Spleen (tissue), 11 donors: ENCODE data around the gene WDR54. TPM values are rescaled to one million over a fixed set of nuclear protein-coding genes. Genes with fewer than 3 reads are reported as not detected.

Experiments
- DNase-seq: peaks from one replicate; pipeline ENCODE4 v3.0.0-alpha.2; 2020
- H3K27ac ChIP-seq, 8 donors: fragments of 200-600 bp; sonication (generic) in 7 of 8; 1 replicate in 4 of 8; 2 replicates in 4 of 8; pipeline versions ENCODE4 v1.5.0 to v1.8.0; 2016 to 2021; ENCODE audit warnings: inconsistent platforms in 4 of 8, mild to moderate bottlenecking in 4 of 8, moderate library complexity in 1 of 8
- H3K27me3 ChIP-seq, 7 donors: fragments of 200-600 bp; sonication (generic) in 6 of 7; replicated peaks in 1 of 7; 1 replicate in 4 of 7; 2 replicates in 3 of 7; pipeline versions ENCODE4 v1.5.0 to v1.8.0; 2016 to 2021; ENCODE audit warnings: inconsistent platforms in 3 of 7, mild to moderate bottlenecking in 1 of 7
- H3K36me3 ChIP-seq, 6 donors: fragments of 200-600 bp; sonication (generic) in 5 of 6; 1 replicate in 4 of 6; 2 replicates in 2 of 6; pipeline versions ENCODE4 v1.5.0 to v1.8.0; 2016 to 2021; ENCODE audit warnings: inconsistent platforms in 2 of 6
- H3K4me1 ChIP-seq, 6 donors: fragments of 200-600 bp; sonication (generic) in 5 of 6; 1 replicate in 3 of 6; 2 replicates in 3 of 6; pipeline versions ENCODE4 v1.5.0 to v1.8.0; 2016 to 2021; ENCODE audit warnings: inconsistent platforms in 3 of 6
- H3K4me3 ChIP-seq, 8 donors: fragments of 200-600 bp; sonication (generic) in 7 of 8; 1 replicate in 4 of 8; 2 replicates in 4 of 8; pipeline versions ENCODE4 v1.5.0 to v1.8.0; 2016 to 2021; ENCODE audit warnings: inconsistent platforms in 4 of 8, mild to moderate bottlenecking in 4 of 8, moderate library complexity in 2 of 8
- H3K9me3 ChIP-seq, 8 donors: fragments of 200-600 bp; sonication (generic) in 7 of 8; 1 replicate in 4 of 8; 2 replicates in 4 of 8; pipeline versions ENCODE4 v1.5.0 to v1.8.0; 2016 to 2021; ENCODE audit warnings: inconsistent platforms in 4 of 8
- CTCF ChIP-seq, 11 experiments: fragments of 200-600 bp in 7 of 11; fragments of 450-650 bp in 4 of 11; sonication (generic) in 4 of 11; IDR thresholded peaks in 8 of 11; conservative IDR thresholded peaks in 3 of 11; 1 replicate in 7 of 11; 2 replicates in 4 of 11; pipeline versions ENCODE4 v1.4.0 to v1.8.0; 2016 to 2021; ENCODE audit warnings: antibody characterized with exemption in 11 of 11, inconsistent platforms in 4 of 11, mild to moderate bottlenecking in 1 of 11
- POLR2A ChIP-seq, 3 donors: fragments of 450-650 bp; IDR thresholded peaks; one replicate each; pipeline ENCODE4 v1.5.1; 2017; ENCODE audit warnings: antibody characterized with exemption in 3 of 3, mild to moderate bottlenecking in 1 of 3
- POLR2AphosphoS5 ChIP-seq, 3 donors: sonication (generic); formaldehyde crosslinking; IDR thresholded peaks; one replicate each; pipeline ENCODE4 v1.5.1; 2017; ENCODE audit warnings: antibody characterized with exemption in 3 of 3
- WGBS, 5 donors: extraction: QIAGEN DNeasy Blood & Tissue Kit in 3 of 5; methylation state at CpG; one replicate each; pipeline versions ENCODE4 v1.1.5 to v1.1.7; 2013 to 2018; 5-methylcytosine and 5-hydroxymethylcytosine counted together
- intact Hi-C: fragments of 100-400 bp; cut with DNase I; formaldehyde crosslinking; loops from one replicate; pipeline ENCODE4 v1.15.0; 2023; ENCODE audit warnings: low total_unique reads
- polyA plus RNA-seq, 3 donors: library from polyadenylated mRNA; stranded (reverse); fragments of 200-250 nt; gene quantifications; one replicate each; pipeline ENCODE4 v1.2.1, GENCODE V29; 2013
- total RNA-seq, 7 donors: library from RNA; depleted of rRNA in 3 of 7; stranded (reverse); fragments of >200 nt in 3 of 7; fragmentation: NEBNext Ultra II Directional in 4 of 7; extraction: Animal tissue kit (Norgen Biotek cat#: 25700) in 4 of 7; gene quantifications; one replicate each; pipeline versions ENCODE4 v1.1.0 to v1.2.1, GENCODE V29; 2016 to 2021
- donor health status: healthy with polysubstance abuse.
- donor health status: DM: no; HTN: no; CAD: no; lungs with moderate emphysema.
- donor health status: DM: no; HTN: no; CAD: no.
- donor health status: Bipolar disorder and iron deficiency.
- donor health status: healthy.
- donor health status: DM: no; HTN: no; CAD: no.
- donor health status: DM: yes; HTN: yes; CAD: no.

The WDR54 gene
- total and polyA plus RNA-seq, 10 donors: 15.1 to 26.0 (median 21.0) TPM

DNA sequence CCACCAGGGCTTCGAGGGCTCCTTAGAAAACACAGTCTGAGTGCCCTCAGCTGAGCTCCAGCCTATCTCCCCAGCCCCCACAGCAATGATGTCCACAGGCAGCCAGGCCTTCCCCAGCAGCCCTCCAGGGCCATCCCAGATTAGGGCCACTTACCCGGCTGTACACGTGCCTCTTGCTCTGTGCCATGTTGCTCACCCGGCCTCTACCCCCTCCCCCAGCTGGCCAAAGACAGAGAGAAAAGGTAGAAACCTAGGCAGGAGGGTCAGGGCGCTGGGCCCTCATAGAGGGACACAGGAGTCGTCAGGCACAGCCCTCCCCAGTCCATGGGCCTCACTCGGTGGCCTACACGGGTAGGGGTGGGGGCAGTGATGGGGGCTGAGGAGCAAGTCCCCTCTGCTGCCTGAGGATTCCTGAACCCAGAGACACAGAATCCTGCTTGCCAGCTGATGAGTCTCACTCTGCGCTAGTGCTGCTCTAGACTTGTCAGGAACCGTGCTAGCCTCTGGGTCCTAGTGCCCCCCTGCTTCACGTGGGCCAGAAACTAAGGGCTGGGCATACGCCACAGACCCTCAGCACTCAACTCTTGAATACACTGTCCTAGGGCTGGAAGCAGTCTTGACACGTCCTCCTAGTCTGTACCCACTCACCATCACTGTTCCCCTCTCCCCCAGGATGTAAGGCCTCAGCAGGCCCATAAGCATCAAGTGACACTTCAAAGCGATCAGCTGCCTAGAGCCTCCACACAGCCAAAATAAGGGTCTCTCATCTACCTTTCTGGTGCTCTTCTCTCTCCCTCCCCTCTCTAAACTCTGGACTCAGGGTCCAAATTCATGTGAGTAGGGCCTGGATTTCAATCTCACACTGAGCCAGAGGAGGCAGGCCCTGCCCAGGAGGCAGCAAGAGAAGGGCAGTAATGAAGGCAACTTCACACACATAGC, 41.4 kb upstream of the WDR54 start, which contains the start of gene DCTN1:
Gene DCTN1, minus strand, starts transcription at position 461 of the 939 bp plus-strand sequence. Its CDS starts 274 bp downstream, at position 187.
- H3K27me3 ChIP-seq: no peaks in the 10 kb centered on the region
- no peaks in the 10 kb centered on the region for H3K9me3 ChIP-seq
- H3K4me1 ChIP-seq: peaks cover 8 to 59% (median 47%) of the 10 kb centered on the region in 6 donors
- H3K4me3 ChIP-seq: peak within 1 kb of the TSS in 4 of 8 donors; percentile 7 to 55 (median 22)
- TF ChIP-seq POLR2AphosphoS5 (IDR thresholded peaks at IDR 0.05): peak in 2 of 3 donors; percentile 16 to 28
- TF ChIP-seq CTCF (IDR thresholded peaks at IDR 0.05 in 8 of 11, conservative IDR thresholded peaks at IDR 0.05 in 3 of 11): no peak
- H3K27ac ChIP-seq: no peak within 1 kb of the TSS
- peaks cover 0 to 56% (median 19%) of the 10 kb centered on the region in 6 donors for H3K36me3 ChIP-seq
- WGBS, 5 donors: 53 to 58% (median 55%) methylated on average over 11 to 14 of the region's 14 CpGs
- intact Hi-C loops: no loop called here
- DNase-seq: no peak

DNA sequence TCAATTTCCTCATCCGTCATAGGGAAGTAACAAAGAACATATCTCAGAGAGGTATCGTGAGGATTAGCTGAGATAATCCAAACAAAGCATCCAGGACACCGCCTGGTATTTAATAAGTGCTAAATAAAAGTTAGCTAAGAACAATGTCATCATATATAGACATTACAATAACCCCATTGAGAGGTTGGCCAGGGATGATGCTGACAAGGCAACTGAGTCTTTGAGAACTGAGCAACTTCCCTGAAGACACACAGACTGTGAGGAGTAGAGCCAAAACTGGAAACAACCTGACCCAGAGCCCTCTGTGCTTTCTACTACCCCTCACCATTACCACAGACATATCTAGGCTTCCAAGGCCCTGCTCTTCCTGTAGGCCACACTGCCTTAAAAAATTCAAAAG, 39.8 kb upstream of the WDR54 start:
- WGBS, 5 donors: 79 to 98% (median 90%) methylated on average over 3 of the region's 3 CpGs
- DNase-seq: no peak
- Histone ChIP-seq H3K9me3 (no peaks in the 10 kb centered on the region), H3K4me3 (no peak overlapping the region), H3K27me3 (no peaks in the 10 kb centered on the region), H3K4me1 (peaks cover 8 to 75% (median 39%) of the 10 kb centered on the region in 6 donors), H3K27ac (no peak overlapping the region), H3K36me3 (peaks cover 0 to 50% (median 15%) of the 10 kb centered on the region in 6 donors)
- TF ChIP-seq POLR2AphosphoS5 (IDR thresholded peaks at IDR 0.05) (no peak), POLR2A (IDR thresholded peaks at IDR 0.05) (no peak), CTCF (IDR thresholded peaks at IDR 0.05 in 8 of 11, conservative IDR thresholded peaks at IDR 0.05 in 3 of 11) (no peak)
- intact Hi-C loops: no loop called here

DNA sequence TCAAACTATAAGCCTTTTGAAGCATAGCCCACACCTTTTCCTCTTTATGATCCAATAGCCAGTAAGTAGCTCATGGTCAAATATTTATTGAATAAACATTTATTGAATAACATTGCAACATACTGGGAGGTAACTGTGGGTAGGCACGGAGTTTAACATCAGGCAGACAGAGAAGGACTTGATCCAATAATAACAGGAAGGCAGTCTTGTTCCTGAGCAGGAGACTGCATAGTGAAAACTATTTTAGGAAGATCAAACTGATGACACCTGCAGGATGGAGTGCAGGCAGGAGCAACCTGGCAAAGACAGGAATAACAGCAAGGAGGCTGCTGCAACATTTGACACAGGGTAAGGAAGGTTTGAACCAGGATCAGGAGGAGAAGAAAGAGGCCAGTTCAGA, 38.3 kb upstream of the WDR54 start:
- H3K4me3 ChIP-seq: no peak overlapping the region
- TF ChIP-seq CTCF (IDR thresholded peaks at IDR 0.05 in 8 of 11, conservative IDR thresholded peaks at IDR 0.05 in 3 of 11) (no peak), POLR2AphosphoS5 (IDR thresholded peaks at IDR 0.05) (no peak), POLR2A (IDR thresholded peaks at IDR 0.05) (no peak)
- H3K36me3 ChIP-seq: peaks cover 0 to 40% (median 3%) of the 10 kb centered on the region in 6 donors
- no peak for DNase-seq
- H3K9me3 ChIP-seq: no peaks in the 10 kb centered on the region
- intact Hi-C loops: no loop called here
- no peaks in the 10 kb centered on the region for H3K27me3 ChIP-seq
- no peak overlapping the region for H3K27ac ChIP-seq
- WGBS, 5 donors: 46 to 67% (median 54%) methylated on average over 1 of the region's 1 CpG
- H3K4me1 ChIP-seq: peaks cover 8 to 83% (median 44%) of the 10 kb centered on the region in 6 donors

DNA sequence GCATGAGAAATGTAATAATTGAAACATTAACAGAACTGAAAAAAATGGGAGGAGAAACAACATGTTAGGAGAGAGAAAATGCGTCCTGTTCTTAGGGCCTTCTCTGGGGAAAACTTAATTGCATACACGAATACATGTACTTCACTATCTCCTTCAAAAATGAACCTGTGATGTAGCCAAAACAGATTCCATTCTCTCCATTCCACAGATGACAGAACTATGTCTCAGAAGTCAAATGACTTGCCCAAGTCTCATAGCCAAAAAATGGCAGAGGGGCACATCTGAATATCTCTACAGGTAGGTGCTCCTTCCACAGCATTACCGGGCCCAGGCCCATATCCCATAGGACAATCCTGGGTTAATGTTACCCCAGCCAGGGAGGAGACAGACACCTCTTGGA, 37.5 kb upstream of the WDR54 start:
- intact Hi-C loops: no loop called here
- H3K27ac ChIP-seq: no peak overlapping the region
- H3K4me1 ChIP-seq: peaks cover 8 to 83% (median 44%) of the 10 kb centered on the region in 6 donors
- 85 to 93% (median 85%) methylated on average over 3 of the region's 3 CpGs for WGBS, 5 donors
- H3K27me3 ChIP-seq: no peaks in the 10 kb centered on the region
- TF ChIP-seq POLR2AphosphoS5 (IDR thresholded peaks at IDR 0.05) (no peak), POLR2A (IDR thresholded peaks at IDR 0.05) (no peak), CTCF (IDR thresholded peaks at IDR 0.05 in 8 of 11, conservative IDR thresholded peaks at IDR 0.05 in 3 of 11) (no peak)
- no peaks in the 10 kb centered on the region for H3K9me3 ChIP-seq
- peaks cover 0 to 40% (median 3%) of the 10 kb centered on the region in 6 donors for H3K36me3 ChIP-seq
- DNase-seq: no peak
- no peak overlapping the region for H3K4me3 ChIP-seq
